ENCODE results near the gene RTL10.

RTL10 gene

DNA sequence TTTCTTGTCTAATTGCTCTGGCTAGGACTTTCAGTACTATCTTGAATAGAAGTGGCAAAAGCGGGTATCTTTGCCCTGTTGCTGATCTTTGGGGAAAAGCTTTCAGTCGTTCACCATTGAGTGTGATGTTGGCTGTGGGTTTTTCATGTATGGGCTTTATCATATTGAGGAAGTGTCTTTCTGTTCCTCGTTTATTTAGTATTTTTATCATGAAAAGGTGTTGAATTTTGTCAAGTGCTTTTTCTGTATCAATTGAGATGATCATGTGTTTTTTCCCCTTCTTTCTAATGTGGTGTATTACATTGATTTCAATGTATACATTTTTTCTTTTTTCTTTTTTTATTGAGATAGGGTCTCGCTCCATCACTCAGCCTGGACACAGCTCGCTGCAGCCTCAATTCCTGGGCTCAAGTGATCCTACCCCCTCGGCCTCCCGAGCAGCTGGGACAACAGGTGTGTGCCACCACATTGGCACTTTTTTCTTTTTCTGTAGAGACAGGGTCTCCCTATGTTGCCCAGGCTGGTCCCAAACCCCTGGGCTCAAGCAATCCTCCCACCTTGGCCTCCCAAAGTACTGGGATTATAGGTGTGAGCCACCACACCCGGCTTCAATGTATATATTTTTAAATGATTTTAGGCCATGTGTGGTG lies 5.3 kb upstream of the RTL10 start:
- DNase-seq = no peak

DNA sequence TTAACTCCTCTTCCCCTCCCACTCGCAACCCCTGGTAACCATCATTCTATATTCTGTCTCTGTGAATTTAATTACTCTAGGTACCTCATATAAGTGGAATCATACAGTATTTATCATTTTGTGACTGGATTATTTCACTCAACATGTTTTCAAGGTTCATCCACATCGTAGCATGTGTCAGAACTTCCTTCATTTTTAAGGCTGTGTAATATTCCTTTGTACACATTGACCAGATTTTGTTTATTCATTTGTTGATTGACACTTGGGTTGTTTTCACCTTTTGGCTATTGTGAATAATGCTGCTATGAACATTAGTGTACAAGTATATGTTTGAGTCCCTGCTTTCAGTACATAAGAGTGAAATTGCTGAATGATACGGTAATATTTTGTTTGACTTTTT lies 2.7 kb upstream of the RTL10 start:
- no peak for DNase-seq

DNA sequence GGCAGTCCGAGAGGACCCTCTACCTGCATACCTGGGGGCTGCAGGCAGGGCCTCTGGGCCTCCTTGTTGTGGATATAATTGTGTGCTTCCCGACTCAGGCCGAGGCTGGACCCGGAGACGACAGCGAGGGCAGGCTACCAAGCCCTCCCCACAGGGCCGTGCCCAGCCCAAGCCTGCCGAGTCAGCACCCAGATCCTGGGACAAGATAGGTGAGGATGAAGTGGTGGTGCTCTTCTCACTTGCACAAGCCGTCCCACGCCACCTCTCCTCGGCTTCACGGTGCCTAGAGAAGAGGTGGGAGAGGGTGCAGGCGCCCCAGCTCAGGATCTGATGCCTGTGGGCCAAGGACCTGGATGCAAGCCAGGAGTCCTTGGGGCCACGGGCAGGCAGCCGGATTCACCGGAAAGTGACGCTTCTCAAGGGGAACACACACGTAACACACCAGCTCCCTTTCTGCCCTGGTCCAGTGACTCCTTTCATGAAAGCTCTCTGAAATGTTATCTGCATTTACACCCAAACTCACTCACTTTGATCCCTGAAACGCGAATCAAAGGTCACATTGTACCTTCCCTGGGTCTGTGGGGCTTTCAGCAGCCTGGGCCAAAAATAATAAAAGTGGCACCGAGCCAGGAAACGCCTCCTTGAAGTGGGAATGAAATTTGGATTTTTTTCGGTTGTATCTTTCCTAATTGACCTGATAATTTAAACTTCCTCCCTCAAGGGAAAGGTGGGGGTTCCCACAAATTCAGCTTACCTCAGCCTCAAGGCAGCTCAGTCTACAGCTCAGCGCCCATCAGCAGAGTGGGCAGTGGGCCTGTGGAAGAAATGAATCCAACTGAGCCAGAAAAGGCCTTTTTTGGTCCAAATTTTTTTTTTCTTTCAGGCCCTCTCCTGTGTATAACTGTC lies 1.1 kb upstream of the RTL10 start:
- peak; percentile 57 for DNase-seq

DNA sequence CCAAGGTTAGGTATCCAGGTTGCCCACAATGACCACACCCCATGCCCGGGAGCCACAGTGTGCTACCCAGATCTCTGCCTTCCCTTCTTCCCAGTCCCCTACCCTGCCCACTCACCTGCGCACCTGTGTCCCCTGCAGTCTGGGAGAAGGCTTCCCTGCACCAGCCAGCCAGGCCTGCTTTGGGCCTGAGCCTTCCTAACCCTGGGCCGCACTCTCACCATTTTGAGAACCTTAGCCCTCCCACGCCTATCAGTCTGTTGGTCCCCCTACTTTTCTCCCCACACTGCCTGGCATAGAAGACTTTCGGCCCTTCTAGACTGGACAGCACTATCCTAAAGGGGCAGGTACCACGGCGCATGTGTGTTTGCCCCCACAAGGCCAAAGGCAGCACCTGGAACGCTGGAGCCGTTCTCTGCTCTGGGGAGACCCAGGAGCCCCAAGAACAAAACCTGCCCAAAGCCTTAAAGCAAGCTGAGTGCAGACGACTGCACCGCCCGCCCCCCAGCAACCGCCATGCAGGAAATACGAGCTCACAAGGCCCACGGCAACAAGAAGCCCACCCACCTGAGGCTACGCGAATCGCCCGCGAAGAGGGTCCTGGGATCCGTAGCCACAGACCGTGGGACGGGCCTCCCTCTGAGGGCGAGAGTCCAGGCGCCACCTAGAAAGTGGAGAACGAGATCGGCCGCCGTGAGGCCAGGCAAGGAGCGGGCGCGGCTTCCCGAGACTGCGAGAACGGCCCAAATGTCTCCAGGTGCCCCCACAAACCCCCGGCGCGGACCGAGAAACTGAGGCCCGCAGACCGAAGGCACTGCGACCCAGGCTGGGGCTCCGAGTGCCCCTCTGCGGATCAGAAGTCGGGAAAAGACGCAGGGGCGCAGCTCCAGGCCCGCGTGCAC lies 546 bp downstream of the RTL10 start:
- DNase-seq = no peak

DNA sequence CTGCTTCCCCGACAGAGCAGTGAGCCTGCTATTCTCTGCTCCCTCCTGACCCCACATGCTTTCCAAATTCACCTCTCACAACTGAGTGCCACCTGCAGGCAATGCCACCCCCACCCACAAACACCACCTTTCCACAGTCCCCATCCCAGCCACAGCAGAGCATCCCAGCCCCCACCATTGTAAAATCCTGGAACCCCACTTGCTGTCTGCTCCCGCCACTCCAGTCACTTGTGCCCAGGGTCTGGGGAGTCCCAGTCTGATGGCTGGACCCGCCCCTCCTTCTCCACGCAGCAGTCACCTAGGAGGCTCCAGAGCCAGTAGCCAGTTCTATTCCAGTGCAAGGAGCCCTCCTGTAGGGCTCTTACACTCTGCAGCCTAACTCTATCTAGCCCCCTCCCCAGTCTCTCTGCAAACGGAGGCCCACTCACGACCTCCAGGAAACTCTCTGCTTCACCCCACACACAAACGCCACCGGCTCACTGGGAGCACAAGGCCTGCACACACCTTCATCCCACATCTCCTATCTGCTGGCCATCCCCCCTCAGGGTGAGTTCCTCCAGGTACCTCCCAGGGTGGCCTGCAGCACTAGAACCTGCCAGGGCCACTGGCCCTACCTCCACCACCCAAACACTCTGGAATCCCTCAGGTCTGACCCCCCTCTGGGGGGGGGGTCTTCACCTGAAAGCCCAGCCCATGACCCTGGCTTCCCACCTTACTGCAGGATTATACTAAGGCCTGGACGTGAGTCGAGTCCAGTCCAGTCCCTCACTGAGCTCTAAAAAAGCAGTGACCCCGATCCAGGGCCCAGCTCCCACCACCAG lies 1.4 kb downstream of the RTL10 start:
- DNase-seq = no peak

DNA sequence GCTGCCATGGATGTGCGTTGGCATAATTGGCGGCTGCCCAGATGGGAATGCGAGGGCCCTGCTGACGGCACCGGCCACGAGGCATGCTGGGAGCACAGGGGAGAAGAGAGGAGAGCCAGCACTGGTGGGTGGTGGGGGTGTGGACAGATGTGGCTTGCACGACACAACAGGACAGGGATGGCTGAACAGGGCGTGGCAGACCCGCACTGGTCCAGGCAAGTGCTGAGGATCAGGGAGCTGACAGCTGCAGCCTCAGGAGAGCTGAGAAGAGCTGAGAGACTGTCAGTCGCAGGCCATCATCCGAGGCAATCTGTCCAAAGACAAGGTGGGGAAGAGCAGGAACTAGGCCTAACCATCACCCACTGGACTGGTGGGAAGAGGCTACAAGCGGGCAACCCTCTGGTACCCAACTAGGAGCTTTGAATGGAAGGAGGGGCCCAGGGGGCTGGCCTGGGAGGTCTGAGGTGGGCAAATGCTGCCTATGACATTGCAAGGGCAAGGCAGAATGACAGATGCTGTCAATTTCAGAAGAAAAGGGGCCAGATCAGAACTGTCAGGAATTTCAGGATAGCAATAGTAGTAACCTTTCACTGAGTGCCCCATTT lies 2.4 kb downstream of the RTL10 start:
- DNase-seq = no peak

DNA sequence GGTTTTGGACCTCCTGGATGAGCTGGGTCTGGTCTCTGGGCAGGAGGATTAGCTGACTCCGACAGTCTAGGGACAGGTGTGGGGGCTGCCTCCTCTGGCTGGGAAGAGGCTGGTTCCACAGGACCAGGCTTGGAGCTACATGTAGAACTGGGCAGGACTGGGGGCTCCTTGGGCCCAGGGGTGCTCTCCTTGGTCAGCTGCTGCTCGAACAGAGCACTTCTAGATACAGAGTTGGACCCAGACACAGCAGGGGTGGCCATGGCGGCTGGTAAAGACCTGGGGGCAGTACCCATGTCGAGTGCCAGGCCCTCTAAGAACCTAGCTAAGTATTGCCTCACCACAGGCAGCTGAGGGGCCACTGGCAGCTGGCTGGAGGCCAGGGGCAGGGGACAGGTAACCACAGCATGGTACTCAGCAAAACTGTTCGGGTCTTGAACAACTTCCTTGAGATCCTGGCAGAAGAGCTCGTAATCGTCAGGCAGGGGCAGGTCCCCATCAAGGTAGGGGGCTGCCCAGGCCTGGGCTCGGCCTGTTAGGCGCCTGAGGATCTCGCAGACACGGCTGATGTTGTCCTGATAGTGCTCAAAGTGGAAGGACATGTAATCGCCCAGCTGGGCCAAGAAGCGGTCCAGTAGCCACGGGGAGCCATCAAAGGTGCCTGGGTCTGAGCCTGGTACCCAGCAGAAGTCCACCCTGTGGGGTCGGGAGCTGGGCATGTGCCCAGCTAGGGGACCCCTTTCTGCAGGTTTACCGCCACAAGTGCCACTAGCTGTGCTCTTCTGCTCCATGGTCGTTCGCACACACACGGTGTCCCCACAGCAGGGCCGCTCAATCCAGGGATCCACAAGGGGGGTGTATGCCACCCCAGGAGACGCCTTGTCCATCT lies 3.1 kb downstream of the RTL10 start:
- DNase-seq = no peak

DNA sequence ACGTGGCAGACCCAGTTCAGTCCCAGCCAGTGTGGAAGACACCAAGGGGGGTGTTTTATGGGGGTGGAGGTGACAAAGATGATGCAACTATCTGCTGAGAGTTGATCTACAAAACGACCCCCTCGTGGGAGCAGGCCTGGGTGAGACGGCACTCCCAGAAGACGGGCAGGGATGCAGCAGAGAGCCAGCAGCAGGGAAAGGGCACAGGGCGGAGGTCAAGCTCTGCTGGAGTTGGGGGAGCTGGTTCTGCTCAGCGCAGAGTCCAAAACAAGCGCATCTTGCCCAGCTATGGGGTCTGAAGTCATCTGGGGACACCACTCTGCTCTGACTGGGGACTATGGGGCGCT lies 3.9 kb downstream of the RTL10 start:
- no peak for DNase-seq

DNA sequence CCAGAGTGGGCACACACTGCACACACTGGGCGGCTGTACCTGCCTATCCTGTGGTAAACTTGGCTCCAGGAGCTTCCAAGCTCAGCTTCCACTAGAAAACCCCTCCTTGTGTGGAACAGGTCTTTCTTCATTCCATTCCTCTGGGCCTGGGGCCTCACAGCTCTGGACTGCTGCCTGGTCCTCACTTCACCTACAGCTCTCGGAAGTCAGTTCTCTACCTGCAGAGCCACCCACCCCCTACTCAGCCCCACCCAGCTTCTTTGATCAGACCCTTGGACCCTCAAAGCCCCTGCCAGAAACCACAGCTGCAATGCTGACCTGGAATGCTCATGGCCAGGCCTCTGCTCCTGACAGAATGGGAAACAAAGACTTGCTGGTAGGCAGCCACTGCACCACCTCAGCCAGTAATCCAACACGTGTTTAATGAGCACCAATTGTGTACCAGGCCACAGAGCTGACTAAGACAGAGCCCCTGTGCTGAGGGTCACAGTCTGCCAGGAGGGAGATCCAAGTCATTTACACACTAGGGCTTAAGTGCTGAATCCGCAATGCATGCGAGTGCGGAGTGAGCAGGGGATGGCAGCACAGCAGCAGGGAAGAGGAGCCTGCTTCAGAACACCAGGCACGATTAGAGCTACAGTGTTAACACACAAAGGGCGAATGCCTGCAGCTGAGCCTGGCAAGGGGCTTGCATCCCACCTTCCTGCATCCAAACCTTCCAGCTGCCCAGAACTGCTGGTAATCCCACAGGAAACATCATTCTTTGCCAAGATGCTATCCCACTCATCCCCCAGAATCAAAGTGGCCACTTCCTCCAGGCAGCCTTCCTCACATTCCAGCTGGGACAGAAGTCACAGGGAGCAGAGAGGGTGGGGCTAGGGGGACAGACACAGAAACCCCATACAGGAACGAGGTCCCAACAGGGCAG lies 4.6 kb downstream of the RTL10 start:
- DNase-seq = no peak

DNA sequence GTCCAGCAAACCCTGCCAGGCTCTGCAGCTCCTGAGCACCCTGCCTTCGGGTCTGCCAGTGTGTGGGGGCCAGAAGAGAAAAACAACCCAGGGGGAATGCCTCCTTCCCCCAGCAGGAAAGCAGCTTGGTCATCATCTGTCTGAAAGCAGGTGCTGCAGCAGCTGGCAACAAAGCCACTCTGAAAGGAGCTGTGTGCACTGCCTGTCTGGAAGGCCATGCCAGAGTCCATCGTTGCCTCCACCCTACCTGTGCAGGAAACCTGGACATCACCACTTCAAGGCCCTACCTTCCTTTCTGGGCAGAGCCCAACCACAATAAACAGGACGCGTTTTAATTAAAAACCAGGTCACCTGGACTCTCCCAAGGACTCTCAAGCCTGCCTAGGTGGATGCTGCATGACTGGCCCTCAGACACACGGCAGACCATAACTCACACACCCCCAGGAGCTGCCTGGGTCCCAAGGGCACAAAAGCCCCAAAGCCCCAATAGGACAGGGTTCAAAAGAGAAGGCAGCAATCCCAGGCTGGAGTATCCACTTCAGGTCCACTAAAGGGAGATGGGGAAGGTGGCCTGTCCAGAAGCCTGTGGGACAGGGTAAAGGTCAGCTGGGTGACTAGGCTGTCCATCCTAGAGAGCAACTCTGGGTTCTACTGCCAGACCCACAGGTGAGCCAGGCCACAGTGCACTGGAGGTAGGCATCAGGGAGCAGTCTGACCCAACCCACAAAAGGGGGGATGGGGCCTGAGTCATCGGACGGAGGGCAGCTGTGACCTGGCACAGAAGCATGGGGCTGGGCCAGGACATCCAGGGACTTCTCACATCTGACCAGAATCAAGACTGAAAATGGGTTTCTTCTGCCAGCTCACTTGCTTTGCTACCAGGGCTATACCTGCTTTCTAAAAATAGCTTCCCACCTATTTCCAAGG lies 6.1 kb downstream of the RTL10 start:
- no peak for DNase-seq

DNA sequence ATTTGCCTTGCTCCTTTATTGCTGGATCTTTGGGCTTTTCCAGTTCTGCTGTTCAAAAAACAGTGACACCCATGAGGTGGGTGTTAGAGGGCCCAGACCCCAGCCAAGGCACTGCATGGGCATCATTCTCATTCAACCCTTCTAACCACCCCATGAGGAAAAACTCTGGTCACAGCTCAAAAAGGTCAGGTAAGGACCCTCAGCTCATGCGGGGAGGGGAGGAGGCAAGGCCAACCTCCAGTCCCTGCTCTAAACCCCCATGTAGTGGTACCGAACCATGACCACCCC lies 7.4 kb downstream of the RTL10 start:
- DNase-seq = no peak

DNA sequence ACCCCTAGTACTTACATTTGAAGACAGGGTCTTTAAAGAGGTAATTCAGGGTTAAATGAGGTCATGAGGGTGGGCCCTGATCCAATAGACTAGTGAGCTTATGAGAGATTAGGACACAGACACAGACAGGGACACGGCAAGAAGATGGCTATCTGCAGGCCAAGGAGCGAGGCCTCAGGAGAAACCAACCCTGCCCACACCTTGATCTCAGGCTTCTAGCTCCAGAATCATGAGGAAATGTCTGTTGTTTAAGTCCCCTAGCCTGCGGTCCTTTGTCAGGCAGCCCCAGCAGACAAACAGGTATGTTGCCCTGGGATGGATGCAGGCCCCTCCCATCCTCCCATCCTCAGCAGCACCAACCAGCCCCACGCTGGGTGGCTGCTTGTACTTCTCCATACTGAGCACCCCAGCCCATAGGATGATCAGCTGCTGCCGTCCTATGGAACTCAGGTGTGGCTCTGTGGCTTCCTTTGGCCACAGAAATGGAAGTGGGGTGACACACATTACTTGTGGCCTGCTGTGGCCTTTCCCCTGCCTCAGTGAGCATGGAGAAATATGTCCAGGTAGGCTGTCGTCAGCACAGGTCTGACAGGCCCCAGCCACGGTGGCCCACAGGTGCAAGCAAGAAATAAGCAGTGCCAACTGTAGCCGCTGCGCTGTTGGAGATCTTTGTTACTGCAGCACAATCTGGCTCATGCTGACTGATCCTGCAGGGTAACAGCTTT lies 7.9 kb downstream of the RTL10 start:
- DNase-seq = no peak

DNA sequence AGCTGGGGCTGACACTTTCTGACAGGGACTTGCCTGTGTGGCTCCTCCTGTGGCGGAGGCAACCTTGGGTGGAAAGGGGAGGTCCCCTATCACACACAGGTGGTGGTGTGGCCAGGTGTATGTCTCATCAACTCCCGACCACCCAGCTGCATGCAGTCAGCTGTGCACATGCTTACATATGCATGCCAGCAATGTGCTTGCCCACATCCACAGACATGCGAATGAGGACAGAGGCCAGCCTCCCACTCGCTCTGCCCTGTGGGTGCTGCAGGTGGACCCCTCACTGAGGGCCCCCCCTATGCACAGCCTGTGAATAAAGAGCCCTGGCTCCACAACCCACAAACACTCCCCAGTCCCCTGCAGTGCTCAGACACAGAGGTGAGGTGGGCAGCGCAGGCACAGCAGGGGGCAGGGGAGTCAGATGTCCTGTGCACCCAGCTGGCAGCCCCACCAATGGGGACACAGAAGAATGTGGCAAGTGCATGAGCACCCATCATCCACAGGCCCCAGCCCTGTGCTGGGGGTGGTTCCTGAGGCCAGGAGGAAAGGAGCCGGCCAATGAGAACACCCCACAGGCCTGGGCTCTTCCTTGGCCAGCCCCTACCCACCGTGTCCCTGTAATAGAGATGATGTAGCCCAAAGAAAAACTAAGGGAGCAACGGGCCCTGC lies 9.5 kb downstream of the RTL10 start:
- DNase-seq = no peak

DNA sequence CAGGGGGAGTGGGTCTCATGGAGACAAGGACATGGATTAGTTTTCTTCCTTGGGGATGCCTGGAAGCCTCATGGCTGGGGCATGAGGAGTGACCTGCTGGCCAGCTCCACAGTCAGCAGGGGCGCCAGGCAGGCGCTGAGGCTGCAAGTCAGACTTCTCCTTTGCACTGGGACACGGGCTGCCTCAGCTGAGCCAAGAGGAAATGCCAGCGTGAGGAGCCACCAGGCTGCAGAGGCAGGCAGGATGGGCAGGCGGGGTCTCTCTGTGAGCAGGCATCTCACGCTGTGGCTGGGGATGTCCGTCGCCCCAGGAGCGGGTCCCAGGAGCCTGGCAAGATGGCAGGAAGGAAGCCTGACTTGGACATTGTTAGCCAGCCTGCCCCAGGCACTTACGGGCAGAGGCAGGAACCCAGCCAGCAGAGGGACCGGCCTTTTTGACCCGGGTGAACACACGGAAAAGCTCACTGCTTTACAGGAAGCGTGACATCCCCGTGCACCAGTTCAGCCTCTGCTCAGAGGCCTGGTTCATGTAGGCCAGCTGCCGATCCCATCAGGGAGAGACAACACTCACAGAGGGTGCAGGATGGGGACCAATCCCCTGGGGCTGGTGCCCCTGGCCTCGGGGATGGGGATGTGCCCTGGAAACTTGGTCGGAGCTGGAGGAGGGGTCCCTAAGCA lies 10.2 kb downstream of the RTL10 start:
- DNase-seq = no peak

DNA sequence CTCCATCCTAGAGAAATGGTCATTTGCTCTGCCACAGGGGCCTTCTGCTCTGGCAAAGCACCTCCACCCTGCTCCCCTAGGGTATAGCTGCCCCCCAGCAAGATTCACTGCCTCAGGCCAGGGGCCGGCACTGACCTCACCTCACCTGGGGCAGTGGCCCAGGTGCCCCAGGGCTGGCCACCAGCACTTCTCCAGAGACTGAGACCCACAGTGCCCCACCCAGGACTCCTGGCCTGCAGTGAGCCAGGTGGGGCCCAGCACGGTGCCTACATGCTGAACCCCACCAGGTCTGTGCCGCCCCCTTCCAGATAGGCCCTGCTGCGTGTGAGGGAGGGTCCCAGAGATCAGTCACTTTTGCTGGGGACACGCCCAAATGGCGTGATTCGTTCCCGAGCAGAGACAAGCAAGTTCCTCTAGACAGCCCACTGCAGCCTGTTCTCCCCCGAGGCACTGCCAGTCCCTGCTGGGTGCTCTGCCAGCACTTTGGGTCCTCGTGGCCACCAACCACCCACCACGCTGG lies 10.8 kb downstream of the RTL10 start:
- no peak for DNase-seq

DNA sequence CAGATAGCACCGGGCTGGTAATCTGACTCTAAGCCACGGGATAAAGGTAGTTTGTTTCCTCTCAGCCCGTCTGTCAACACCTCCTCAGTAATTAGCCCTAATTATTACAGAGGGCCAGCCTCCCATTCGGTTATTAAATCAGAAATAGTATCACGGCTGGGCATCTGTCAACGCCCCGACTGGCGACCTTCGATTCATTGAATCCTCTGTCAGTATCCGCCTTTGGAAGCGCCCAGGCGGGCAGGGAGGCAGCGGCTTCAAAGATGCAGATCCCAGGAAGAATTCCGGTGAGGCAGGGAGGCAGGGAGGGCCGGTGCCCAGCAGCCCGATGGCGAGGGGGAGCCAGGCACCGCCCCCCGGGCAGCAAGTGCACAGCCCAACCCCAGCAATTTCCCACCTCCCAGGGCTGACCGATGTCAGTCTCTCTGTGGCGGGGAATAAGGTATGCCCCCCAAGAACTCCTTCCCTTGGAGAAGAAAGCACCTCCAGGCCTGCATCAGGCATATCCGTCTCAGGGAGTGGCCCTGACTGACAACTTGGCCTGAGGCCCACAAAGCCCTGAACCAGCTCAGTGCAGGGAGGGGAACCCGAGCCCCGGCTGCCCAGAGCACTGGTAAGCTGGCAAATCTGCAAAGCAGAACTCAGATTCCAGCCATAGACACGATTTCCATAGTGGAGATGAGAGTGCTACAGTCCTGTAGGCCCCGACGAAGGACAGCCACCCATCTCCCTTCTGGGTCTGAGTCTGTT lies 11.4 kb downstream of the RTL10 start:
- DNase-seq = no peak
